Stimulated activated CD8-positive, alpha-beta memory T cell treated with anti-CD3 and anti-CD28 coated beads, Interleukin-7, amount 100 ng/mL, for 1 hour (primary cell): ENCODE results near the gene PLA2G2F.

Source experiments
- DNase-seq, 2 donors: peaks; one replicate each; pipeline ENCODE4 v3.0.0-alpha.2; 2020; ENCODE audit warnings: low read depth in 2 of 2

PLA2G2F gene, protein sequence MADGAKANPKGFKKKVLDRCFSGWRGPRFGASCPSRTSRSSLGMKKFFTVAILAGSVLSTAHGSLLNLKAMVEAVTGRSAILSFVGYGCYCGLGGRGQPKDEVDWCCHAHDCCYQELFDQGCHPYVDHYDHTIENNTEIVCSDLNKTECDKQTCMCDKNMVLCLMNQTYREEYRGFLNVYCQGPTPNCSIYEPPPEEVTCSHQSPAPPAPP

DNA sequence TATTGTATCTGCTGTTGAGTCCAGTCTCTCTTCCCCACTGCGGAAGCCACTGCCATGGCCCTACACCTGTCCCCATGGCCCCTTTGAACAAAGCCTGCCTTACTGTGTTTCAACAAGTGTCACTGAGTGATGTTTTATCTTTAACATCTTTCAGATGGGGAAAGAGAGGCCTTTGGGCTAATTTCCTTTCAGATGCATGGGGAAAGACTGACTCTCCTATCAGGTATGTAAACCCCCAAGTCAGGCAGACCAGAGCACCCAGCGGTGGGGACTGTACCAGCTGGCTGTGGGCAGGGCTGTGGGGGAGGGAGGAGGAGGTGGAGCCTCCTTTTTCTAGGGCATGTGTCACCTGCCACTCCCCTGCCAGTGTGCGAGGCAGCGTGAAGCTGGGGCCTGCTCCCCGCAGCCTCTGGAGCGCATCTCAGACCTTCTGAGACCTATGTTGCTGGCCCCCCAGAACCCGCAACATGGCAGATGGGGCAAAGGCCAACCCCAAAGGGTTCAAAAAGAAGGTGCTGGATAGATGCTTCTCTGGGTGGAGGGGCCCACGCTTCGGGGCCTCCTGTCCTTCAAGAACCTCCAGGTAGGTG lies at the start of gene PLA2G2F:
PLA2G2F (plus strand) TSS at position 363 of the 590 bp plus-strand sequence; CDS start at position 468, 105 bp downstream.
- no peak for DNase-seq

DNA sequence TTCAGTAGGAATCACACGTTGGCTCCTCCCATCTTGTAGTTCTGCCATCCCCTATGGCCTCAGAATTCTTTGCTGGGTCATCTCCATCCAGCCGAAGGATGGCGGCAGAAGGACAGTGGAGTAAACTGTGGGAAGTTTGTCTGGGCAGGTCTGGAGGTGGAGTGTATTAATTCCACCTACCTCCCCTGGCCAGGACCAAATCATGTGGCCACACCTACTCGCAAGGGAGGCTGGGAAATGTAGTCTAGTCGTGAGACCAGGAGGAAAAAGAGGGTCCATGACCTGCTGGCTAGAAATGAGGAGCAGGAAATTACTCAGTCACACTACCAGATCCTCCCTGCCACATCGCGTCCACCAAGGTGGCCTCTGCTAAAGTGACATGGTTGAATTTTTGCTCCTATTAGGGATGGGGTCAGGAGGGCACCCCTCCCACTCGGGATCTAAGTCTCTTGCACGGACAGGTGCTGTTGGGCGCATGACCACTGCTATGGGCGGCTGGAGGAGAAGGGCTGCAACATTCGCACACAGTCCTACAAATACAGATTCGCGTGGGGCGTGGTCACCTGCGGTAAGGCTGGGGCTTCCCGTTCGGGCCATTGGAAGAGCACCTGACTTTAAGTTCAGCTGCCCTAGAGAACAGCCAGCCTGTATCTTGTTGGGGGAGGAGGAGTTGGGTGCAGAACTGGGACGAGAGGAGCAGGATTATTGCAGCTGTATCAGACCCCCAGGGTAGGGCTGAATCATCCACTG lies 49.6 kb upstream of the PLA2G2F start:
- DNase-seq: no peak

DNA sequence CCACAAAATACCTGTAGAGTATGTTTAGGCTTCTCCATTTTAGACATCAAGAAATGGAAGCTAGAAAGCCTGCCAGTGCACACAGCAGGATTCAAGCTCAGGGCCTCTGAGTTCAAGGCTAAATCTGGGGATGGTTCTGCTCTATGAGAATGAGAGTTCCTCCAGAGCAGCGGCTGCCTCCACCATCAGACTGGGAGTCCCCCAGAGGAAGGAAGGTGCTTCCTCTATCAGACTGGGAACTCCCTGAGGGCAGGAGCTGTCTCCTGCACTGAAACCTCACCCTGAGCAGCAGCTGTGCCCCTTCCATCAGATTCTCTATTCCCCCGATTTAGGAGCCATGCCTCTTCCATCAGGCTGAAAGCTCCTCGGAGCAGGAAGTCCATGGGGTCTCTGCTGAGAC lies 49.0 kb upstream of the PLA2G2F start:
- no peak for DNase-seq

DNA sequence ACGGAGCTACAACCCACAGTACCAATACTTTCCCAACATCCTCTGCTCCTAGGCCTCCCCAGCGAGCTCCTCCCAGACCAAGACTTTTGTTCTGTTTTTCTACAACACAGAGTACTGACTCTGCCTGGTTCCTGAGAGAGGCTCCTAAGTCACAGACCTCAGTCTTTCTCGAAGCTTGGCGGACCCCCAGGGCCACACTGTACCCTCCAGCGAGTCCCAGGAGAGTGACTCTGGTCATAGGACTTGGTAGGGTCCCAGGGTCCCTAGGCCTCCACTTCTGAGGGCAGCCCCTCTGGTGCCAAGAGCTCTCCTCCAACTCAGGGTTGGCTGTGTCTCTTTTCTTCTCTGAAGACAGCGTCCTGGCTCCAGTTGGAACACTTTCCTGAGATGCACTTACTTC lies 48.5 kb upstream of the PLA2G2F start:
- no peak for DNase-seq

DNA sequence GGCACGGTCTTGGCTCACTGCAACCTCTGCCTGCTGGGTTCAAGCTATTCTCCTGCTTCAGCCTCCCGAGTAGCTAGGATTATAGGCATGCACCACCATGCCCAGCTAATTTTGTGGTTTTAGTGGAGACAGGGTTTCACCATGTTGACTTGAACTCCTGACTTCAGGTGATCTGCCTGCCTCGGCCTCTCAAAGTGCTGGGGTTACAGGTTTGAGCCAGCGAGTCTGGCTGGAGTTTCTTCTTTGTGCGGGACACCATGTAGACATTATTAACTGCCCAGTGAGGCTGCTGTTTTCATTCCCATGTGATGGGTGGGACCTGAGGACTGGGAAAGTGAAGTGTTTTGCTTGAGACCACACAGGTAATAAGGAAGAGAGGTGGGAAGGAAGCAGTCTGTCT lies 45.8 kb upstream of the PLA2G2F start:
- no peak for DNase-seq

DNA sequence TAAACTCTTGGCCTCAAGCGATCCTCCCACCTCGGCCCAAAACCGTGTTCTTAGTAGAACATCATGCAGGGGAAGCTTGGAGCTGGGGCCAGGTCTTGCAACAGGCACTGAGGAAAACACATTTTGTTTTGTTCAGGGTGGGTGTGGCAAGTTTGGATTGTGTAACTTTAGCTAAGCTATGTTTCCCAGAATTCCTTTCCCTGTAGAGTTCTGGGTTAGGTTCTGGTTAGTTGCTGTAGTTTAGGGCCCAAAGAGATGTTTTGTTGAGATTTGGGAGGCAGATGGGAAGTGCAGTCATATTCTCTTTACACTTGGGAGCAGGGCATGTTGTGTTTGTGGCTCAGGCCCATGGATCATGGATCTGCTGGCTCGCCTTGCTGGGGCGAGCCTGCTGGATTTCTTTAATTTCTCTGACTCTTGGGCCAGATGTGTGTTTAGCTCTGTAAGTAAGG lies 45.2 kb upstream of the PLA2G2F start:
- DNase-seq: no peak

DNA sequence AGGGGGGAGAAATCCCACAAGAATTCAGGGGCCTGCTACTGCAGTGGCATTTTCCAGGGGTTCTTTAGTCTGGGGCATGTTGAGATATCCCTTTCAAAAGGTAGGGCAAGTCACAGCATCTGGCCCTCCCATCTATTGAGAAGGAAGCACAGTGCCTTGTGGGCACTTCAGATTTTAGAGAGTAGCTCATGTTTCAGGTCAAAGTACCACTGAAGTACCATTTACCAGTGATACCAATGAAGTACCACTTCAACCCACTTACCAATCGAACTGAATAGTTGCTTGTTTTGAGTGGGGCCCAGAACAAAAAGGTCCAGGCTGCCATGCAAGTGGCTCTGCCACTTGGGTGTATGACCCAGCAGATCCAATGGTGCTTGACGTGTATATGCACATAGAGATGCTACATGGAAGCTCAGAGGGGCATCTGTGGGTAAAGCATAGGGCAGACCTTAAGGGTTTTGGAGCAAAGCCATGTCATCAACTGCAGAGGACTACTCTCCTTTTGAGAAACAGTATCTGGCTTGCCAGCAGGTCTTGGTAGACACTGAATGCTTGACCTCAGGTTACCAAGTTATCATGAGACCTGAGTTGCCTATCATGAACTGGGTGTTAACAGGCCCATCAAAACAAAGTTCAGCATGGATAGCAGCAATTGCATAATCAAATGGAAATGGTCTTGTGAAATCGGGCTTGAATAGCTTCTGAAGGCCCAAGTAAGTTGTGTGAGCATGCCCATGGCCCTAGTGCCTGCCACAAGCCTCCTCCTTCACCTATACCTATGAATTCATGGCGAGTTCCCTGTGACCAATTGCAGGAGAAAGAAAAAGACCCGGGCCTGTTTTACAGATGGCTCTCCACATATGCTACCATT lies 43.3 kb upstream of the PLA2G2F start:
- no peak for DNase-seq

DNA sequence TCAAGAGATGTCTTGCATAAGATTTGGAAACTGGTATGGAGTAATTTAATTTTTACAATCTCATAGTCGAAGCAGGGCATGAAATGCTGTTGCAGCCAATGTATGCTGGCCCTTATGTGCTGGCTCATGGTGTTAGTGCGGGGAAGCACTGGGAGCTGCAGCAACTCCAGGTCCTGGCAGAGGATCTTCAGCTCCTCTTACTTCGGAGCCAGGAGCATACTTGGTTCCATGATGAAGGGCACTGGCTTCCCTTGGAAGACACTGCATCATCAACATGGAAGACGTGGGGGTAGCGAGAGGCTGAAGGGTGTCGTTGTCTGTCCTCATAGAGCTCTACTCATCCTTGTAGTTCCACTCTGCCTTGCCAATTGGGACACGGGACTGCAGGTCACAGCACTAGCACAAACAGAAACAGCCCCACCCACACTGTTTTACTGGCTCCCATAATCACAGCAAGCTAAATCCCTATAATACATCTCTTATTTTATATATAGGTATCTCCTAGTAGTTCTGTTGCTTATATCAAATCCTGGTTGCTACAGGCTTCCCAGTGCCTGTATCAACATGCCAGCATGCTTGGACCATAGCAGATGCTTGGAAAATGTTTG lies 42.2 kb upstream of the PLA2G2F start:
- no peak for DNase-seq

DNA sequence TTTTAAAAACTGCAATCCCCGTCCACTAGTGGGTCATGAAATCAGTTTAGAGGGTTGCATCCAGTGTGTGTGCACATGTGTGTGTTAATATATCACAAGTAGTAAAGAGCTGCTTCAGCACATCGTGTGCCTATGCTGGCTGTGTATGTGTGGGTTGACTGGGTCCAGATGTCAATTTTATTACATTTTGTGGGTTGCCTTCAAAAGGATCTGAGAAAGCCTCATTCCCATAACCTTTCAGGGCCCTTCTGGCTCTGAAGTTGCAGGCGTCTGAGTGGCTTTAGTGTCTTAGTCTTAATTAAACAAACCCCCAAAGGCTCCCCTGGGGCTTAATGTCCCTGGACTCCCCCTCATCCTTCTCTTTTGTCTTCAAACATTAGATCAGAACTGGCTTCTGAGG lies 39.6 kb upstream of the PLA2G2F start:
- no peak for DNase-seq

DNA sequence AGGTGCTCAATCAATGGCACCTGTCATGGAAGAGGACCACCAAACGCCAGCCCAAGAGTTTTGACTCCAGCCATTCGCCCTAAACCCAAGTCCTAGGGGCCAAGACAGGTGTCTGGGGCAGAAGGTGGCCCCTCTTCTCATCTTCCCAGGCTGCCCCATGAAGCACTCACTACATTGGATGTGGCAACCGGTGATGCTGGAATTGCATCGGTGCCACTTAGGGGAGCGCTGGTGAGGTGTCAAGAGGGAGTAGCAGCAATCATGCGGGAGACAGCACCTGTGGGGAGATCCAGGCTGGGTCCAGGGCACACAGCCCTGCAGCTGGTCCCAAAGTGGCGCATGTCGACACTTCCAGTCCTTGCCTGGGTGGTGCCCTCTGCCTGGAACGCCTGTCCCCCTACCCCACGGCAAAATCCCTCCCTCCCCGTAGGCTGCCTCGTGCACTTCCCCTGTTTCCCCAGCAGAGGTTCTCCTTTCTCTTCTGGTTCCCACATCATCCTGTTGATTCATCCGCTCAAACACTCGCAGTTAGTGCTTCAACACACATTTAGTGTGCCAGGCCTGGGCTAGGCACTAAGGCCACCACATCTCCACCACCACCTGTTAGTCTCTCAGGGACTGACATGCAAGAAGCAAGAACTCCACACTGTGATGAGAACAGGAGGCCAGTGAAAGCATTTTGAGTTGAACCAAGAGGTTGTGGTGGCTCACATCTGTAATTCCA lies 38.3 kb upstream of the PLA2G2F start:
- no peak for DNase-seq

DNA sequence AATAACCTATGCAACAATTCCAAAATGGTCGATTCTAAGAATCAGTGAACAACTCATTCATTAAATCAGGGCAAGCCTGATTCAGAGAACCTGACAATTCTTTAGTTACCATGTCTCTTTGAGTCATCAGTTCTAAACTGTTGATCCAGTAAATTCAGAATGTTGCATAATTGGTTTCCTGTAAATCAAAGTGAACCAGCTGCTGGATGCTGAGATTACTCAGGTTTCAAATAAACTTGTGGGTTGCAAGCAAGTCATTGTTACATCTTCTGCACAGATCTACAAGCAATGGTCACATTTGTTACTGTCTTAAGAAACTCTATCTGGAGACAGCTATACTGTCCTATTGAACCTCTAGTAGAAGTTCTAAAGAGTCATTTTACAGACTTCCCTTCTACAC lies 36.2 kb upstream of the PLA2G2F start:
- no peak for DNase-seq

DNA sequence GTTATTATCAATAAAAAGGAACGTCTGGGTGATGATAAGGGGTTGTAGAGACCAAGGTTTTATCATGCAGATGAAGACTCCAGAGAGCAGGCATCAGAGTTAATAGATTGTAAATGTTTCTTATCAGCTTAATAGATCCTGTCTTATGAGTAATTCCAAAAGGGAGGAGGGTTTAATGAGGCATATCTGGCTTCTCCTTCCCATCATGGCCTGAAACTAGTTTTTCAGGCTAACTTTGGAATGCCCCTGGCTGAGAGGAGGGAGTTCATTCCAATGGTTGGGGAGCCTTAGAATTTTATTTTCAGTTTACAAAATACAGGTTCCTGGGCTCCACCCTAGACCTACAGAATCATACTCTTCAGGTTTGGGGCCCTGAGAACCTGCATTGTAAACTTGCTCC lies 33.3 kb upstream of the PLA2G2F start:
- no peak for DNase-seq

DNA sequence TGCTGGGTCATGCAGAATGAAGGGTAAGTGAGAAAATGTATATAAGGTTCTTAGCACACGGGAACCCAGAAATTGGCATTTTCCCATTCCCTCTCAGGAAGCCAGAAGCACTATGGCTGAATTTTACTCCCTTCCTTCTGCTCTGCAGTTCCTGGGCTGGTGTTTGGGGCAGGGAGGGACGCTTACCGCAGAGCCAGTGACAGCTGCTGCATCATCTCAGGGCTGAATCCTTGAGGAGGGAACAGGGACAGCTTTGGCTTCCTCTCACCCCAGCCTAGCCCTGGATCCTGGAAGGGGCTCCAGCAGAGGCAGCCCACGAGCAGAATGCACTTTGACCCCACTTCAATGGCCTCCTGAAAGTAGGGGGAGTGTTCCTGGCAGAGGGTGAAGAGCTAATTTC lies 31.8 kb upstream of the PLA2G2F start:
- DNase-seq: no peak

DNA sequence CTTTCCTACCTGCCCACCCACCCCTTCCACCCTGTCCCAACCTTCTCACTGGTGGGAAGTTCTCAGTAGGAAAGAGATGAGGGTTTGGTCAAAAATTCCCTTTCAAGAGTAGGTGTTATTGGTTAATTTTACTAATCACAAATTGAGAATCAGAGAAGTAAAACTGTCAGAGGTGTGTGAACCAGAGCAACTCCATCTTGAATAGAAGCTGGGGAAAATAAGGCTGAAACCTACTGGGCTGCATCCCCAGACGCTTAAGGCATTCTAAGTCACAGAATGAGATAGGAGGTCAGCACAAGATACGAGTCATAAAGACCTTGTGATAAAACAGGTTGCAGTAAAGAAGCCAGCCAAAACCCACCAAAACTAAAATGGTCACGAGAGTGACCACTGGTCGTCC lies 31.3 kb upstream of the PLA2G2F start:
- DNase-seq: no peak

DNA sequence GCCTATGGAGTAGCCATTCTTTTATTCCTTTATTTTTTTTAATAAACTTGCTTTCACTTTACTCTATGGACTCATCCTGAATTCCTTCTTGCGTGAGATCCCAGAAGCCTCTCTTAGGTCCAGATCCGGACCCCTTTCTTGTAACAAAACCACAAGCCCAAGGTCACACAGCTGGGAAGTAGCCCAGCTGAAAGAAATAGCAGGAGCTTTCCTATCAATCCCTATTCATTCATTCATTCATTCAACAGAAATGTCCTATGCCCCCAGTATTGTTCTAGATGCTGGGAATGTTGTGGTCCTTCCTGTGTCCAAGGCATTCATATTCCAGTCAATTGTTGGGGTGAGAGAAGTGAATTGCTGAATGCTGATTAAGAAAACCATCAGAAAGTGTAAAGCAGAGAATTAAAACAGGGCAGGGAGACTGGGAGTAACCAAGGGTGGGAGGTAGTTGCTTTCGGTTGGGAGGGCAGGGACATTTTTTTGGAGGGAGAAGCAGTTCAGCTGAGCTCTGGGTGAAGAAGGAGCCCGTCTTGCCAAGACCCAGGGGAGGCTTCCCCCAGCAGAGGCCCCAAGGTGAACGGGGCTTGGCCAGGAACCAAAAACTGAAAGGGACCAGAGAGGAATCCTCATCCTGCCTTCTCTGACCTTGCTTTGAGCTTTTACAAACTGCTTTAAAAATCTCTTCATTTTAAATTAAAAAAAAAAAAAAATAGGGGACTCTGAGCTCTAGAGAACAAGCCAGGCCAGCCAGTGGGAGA lies 30.6 kb upstream of the PLA2G2F start:
- no peak for DNase-seq

DNA sequence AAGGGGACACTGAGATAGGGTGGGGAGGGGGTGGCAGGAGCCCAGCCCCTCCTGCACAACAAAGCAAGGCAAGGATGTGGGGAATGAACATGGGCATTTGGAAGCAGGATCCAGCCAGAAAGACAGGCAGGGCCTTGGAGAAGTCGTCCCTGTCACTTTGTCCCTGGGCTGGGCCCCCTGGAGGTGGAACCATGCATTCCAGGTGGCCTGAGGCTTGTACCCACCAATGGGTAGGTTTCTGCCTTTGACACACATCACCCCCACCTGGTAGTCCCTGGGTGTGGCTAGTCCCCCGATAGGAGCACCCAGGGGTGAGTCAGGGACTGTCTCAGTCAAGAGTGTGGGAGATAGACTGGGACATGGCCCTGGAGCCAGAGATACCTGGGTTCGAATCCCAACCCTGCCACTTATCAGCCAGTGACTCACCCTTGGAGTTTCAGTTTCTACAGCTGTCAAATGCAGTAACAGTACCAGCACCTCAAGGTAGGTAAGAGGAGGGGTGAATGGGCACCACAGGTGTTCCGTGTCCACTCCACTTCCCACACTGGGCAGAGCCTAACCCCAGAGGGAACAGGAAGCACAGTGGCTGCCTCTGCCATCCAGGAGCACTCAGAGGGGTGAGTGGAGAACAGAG lies 29.8 kb upstream of the PLA2G2F start:
- DNase-seq: no peak

DNA sequence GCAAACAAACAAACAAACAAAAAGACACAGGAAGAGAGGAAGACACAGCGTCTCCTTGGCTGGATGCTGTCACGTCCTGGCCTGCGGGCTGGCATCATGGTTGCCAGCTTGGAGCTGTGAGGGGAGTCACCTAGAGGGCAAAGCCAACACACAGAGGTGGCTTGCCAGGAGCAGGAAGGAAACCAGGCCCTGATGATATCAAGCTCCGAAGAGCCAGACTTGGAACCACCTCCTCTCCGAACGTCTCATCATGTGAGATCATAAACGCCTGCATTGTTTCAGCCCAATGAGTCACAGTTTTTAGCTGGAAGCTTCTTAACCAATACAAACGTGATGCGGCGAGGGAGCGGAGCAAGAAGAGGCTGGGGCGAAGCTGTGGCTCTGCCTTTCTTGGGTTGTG lies 28.4 kb upstream of the PLA2G2F start:
- no peak for DNase-seq

DNA sequence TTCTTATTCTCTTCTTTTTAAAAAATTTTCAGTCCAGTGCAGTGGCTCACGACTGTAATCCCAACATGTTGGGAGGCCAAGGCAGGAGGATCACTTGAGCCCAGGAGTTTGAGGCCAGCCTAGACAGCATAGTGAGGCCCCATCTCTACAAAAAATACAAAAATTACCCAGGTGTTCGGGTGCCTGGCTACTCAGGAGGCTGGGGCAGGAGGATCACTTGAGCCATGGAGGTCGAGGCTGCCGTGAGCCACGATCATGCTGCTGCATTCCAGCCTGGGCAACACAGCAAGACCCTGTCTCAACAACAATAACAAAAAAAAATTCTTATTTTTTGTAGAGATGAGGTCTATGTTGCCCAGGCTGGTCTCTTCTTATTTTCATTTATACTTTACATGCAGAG lies 27.7 kb upstream of the PLA2G2F start:
- DNase-seq: no peak

DNA sequence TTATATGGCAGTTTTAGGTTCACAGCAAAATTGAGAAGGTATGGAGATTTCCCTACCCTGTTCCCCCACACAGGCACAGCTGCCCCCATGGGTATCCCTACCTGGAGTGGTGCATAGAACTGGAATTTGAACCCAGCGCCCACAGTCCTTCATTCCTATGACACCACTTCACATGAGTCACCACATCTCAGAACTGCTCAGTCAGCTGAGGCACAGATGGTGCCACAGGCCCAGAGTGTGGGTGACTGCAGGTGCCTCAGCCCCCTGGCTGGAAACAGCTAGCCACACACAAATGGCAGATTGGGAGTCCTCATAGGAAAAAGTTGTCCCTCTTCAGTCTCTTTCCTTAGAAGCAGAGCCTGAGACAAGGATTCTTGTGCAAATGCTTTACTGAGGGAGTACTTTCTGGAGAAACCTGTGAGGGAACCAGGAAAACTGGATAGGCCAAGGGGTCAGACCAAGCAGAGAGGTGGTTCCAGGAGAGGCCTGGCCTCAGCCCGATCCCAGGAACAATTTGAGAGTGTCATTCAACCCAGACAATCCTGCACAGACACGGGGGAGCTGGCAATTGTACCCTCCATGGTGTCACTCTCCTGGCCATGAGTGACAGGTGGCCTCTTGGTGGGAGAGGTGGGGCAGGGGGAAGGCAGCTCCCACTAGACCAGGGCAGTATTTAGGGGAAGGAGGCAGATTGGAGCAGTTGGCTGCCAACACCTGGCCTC lies 26.7 kb upstream of the PLA2G2F start:
- no peak for DNase-seq
